ENCODE data around the gene GPC3.
"Not testable (repeated sequence)": the region's sequence is repeated elsewhere in the genome, so short reads cannot be mapped to it uniquely, and the experiment has no call there.

The GPC3 gene

DNA sequence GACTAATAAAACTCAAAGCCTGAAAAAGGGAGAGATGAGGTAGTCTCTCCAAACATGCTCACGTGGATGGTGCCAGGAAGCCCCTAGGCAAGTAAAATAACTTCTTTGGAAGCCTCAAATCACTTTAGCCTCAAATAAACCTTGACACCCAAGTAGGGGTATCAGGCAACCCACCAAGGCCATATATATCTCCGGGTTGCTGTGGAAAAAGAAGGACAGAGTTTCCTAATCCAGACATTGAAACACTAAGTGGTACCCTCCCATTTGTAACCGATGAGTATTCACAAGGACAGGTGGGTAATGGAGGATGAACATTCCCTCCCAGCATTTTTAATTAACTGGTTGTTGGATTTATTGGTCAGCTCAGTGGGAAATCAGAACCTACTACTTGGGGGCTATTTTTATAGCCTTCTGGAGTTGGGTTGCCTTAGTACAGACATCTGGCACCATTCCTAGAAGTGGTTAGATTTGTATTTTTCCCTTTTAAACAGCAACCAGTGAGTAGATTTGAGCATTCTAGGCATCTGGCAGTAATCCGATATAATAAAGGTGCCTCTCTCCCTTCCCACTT, 87.7 kb downstream of the GPC3 start:
- no peaks in the 10 kb centered on the region for H3K36me3 ChIP-seq (ENCODE audit: low read depth)
- DNase-seq (ENCODE audit: low spot score) (no peak), ATAC-seq (ENCODE audit: low read depth) (no peak)
- no peaks in the 10 kb centered on the region for H3K27me3 ChIP-seq (ENCODE audit: insufficient read depth, poor library complexity, severe bottlenecking)
- H3K4me3 ChIP-seq (ENCODE audit: severe bottlenecking): no peak overlapping the region
- TF ChIP-seq, protein P1, sequence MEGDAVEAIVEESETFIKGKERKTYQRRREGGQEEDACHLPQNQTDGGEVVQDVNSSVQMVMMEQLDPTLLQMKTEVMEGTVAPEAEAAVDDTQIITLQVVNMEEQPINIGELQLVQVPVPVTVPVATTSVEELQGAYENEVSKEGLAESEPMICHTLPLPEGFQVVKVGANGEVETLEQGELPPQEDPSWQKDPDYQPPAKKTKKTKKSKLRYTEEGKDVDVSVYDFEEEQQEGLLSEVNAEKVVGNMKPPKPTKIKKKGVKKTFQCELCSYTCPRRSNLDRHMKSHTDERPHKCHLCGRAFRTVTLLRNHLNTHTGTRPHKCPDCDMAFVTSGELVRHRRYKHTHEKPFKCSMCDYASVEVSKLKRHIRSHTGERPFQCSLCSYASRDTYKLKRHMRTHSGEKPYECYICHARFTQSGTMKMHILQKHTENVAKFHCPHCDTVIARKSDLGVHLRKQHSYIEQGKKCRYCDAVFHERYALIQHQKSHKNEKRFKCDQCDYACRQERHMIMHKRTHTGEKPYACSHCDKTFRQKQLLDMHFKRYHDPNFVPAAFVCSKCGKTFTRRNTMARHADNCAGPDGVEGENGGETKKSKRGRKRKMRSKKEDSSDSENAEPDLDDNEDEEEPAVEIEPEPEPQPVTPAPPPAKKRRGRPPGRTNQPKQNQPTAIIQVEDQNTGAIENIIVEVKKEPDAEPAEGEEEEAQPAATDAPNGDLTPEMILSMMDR (IDR thresholded peaks at IDR 0.05; ENCODE audit: poor library complexity, severe bottlenecking): no peak
- H3K9me3 ChIP-seq (ENCODE audit: severe bottlenecking): no peaks in the 10 kb centered on the region
- H3K4me1 ChIP-seq (ENCODE audit: insufficient read depth, poor library complexity, severe bottlenecking): no peaks in the 10 kb centered on the region
- H3K27ac ChIP-seq (ENCODE audit: poor library complexity, severe bottlenecking): no peak overlapping the region

DNA sequence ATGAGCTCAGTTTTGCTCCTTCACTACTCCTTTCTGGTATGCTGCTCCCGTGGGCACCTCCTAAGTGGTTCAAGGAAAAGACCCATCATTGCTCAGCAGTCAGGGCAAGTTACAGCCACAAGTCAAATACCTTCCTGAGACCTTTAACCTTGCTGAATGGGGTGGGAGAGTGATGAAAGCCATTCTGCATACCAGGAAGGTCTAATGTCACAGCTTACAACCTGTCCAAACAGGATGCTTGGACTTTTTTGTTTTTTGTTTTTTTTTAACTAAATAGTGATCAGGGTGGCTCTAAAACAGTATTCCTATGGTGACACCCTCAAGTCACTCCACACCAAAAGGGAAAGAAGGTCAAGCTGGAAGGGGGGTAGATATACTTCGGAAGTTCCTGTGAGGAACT, 93.1 kb downstream of the GPC3 start:
- DNase-seq (ENCODE audit: low spot score) (no peak), ATAC-seq (ENCODE audit: low read depth) (no peak)
- H3K27me3 ChIP-seq (ENCODE audit: insufficient read depth, poor library complexity, severe bottlenecking): no peaks in the 10 kb centered on the region
- H3K4me1 ChIP-seq (ENCODE audit: insufficient read depth, poor library complexity, severe bottlenecking): no peaks in the 10 kb centered on the region
- H3K9me3 ChIP-seq (ENCODE audit: severe bottlenecking): no peaks in the 10 kb centered on the region
- TF ChIP-seq, protein P1 (IDR thresholded peaks at IDR 0.05; ENCODE audit: poor library complexity, severe bottlenecking): no peak
- H3K36me3 ChIP-seq (ENCODE audit: low read depth): no peaks in the 10 kb centered on the region
- no peak overlapping the region for H3K27ac ChIP-seq (ENCODE audit: poor library complexity, severe bottlenecking)
- no peak overlapping the region for H3K4me3 ChIP-seq (ENCODE audit: severe bottlenecking)

DNA sequence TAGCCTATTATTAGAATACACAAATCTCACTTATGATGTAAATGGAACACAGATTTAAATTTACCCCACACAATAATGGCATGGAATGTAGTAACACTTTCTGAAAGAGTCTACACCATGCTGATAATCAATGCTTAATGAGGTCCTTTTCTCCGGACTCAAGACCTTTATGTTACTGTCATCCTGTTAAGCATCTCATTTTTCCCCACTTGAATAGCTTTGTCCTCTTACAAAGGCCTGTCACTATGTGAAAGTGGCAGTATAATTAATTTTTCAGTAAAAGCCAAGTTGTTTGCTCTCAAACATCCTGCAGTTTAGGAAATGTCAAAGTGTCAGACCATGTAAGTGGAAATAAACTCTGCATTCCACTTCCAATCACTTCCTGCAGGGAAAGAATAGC, 96.4 kb downstream of the GPC3 start:
- H3K9me3 ChIP-seq (ENCODE audit: severe bottlenecking): no peaks in the 10 kb centered on the region

DNA sequence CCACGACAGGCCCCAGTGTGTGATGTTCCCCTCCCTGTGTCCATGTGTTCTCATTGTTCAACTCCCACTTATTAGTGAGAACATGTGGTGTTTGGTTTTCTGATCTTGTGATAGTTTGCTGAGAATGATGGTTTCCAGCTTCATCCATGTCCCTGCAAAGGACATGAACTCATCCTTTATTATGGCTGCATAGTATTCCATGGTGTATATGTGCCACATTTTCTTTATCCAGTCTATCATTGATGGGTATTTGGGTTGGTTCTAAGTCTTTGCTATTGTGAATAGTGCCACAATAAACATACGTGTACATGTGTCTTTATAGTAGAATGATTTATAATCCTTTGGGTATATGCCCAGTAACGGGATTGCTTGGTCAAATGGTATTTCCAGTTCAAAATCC, 97.3 kb downstream of the GPC3 start:
- not testable (repeated sequence) for ATAC-seq (ENCODE audit: low read depth); DNase-seq (ENCODE audit: low spot score); H3K27me3 ChIP-seq (ENCODE audit: insufficient read depth, poor library complexity, severe bottlenecking); H3K36me3 ChIP-seq (ENCODE audit: low read depth); H3K27ac ChIP-seq (ENCODE audit: poor library complexity, severe bottlenecking); H3K4me3 ChIP-seq (ENCODE audit: severe bottlenecking); H3K4me1 ChIP-seq (ENCODE audit: insufficient read depth, poor library complexity, severe bottlenecking); H3K9me3 ChIP-seq (ENCODE audit: severe bottlenecking)

More for the DNA sequence above, 96.4 kb downstream of the GPC3 start:
- Histone ChIP-seq H3K4me3 (ENCODE audit: severe bottlenecking) (no peak overlapping the region), H3K27ac (ENCODE audit: poor library complexity, severe bottlenecking) (no peak overlapping the region), H3K4me1 (ENCODE audit: insufficient read depth, poor library complexity, severe bottlenecking) (no peaks in the 10 kb centered on the region), H3K27me3 (ENCODE audit: insufficient read depth, poor library complexity, severe bottlenecking) (no peaks in the 10 kb centered on the region), H3K36me3 (ENCODE audit: low read depth) (no peaks in the 10 kb centered on the region)
- TF ChIP-seq, protein P1 (IDR thresholded peaks at IDR 0.05; ENCODE audit: poor library complexity, severe bottlenecking): no peak
- ATAC-seq (ENCODE audit: low read depth): no peak
- no peak for DNase-seq (ENCODE audit: low spot score)

DNA sequence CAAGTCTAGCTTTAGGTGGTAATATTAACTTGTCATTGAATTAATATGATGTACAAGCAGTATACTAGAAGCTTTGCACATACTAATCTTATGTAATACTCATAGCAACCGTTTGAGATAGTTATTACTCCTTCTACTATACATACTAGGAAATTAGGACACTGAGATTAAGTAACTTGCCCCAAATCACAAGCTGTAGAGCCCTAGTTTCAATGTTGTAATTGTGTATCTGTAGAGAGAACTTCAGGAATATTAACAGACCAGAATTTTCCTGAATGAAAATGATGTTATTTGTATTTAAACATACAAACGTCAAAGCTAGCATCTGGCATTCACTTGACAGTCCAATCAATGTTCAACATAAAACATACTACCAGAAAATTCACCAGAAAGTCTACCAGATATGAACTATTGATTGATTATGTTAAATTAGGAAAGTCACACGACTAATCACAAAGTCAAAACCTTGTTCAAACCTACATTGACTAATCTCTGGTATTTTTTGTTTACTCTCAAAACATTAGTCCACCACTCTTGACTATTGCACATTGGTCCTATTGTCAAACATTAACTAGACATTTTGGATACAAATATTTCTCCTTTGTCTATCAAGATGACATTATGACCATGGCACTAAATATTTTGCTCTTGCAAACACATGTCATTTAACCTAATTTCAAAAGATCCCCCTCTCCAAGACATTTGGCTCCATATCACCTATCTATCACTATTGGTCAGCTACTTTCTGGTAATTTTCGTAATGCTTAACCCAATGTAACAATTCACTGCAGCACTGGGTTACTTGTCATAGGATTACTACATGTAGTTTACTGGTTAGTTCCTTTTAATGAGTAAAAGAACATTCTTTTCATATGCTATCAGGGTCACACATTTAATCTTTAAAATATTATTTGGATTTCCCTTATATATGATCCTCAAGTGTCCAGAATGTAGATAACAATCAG, 100.7 kb downstream of the GPC3 start:
- no peak for ATAC-seq (ENCODE audit: low read depth)
- Histone ChIP-seq H3K27ac (ENCODE audit: poor library complexity, severe bottlenecking) (no peak overlapping the region), H3K36me3 (ENCODE audit: low read depth) (no peaks in the 10 kb centered on the region), H3K9me3 (ENCODE audit: severe bottlenecking) (no peaks in the 10 kb centered on the region), H3K4me3 (ENCODE audit: severe bottlenecking) (no peak overlapping the region), H3K4me1 (ENCODE audit: insufficient read depth, poor library complexity, severe bottlenecking) (no peaks in the 10 kb centered on the region), H3K27me3 (ENCODE audit: insufficient read depth, poor library complexity, severe bottlenecking) (no peaks in the 10 kb centered on the region)
- DNase-seq (ENCODE audit: low spot score): no peak
- TF ChIP-seq, protein P1 (IDR thresholded peaks at IDR 0.05; ENCODE audit: poor library complexity, severe bottlenecking): no peak
